GM12878 (cell line): ENCODE measurements around the gene HIPK4. TPM values are rescaled to one million over a fixed set of nuclear protein-coding genes. Genes with fewer than 3 reads are reported as not detected.

Experiments
- ATF3 ChIP-seq: IDR thresholded peaks from 2 replicates; pipeline ENCODE4 v1.6.1; 2011; ENCODE audit warnings: low read depth, mild to moderate bottlenecking, low read length, moderate library complexity, borderline replicate concordance; ENCODE audit errors: extremely low read depth
- BCL11A ChIP-seq: IDR thresholded peaks from 2 replicates; pipeline ENCODE4 v1.6.1; 2011; ENCODE audit warnings: low read depth, low read length
- BCL3 ChIP-seq: IDR thresholded peaks from 2 replicates; pipeline ENCODE4 v1.6.1; 2011; ENCODE audit warnings: borderline replicate concordance, low read depth, mild to moderate bottlenecking, moderate library complexity, low read length; ENCODE audit not compliant: insufficient read depth, poor library complexity, severe bottlenecking
- BMI1 ChIP-seq: fragments of 450-650 bp; IDR thresholded peaks from 2 replicates; pipeline ENCODE4 v1.6.1; 2016; ENCODE audit warnings: mild to moderate bottlenecking, moderate library complexity, borderline replicate concordance
- CBX3 ChIP-seq: fragments of 200-600 bp; sonication (generic); IDR thresholded peaks from 2 replicates; pipeline ENCODE4 v1.6.1; 2016; ENCODE audit warnings: low read depth, borderline replicate concordance
- ELK1 ChIP-seq: IDR thresholded peaks from 2 replicates; pipeline ENCODE4 v1.6.1; 2012; ENCODE audit warnings: low read depth, low read length, improper control_type of control experiment
- EP300 ChIP-seq, 2 experiments: fragments of 150-350 bp in 1 of 2; IDR thresholded peaks; 2 replicates each; pipeline ENCODE4 v1.6.1; 2011 to 2012; ENCODE audit warnings: low read depth in 2 of 2, low read length in 2 of 2, borderline replicate concordance in 1 of 2, improper control_type of control experiment in 1 of 2, inconsistent platforms in 1 of 2; ENCODE audit not compliant: control insufficient read depth in 1 of 2
- FOXM1 ChIP-seq: IDR thresholded peaks from 2 replicates; pipeline ENCODE4 v1.6.1; 2012; ENCODE audit warnings: low read depth, mild to moderate bottlenecking, inconsistent platforms, low read length, moderate library complexity
- GABPA ChIP-seq: IDR thresholded peaks from 2 replicates; pipeline ENCODE4 v1.6.1; 2014; ENCODE audit warnings: antibody characterized with exemption, low read depth, mild to moderate bottlenecking, inconsistent platforms
- MTA2 ChIP-seq: fragments of 450-650 bp; IDR thresholded peaks from 2 replicates; pipeline ENCODE4 v1.6.1; 2016; ENCODE audit warnings: low read depth, mild to moderate bottlenecking, moderate library complexity
- RUNX3 ChIP-seq: IDR thresholded peaks from 2 replicates; pipeline ENCODE4 v1.6.1; 2012; ENCODE audit warnings: low read length, inconsistent platforms
- USF1 ChIP-seq: IDR thresholded peaks from 2 replicates; pipeline ENCODE4 v1.6.1; 2011; ENCODE audit warnings: borderline replicate concordance, low read depth, mild to moderate bottlenecking, moderate library complexity, mixed read lengths, low read length; ENCODE audit not compliant: insufficient read depth; ENCODE audit errors: extremely low read length
- ZNF592 ChIP-seq: fragments of 450-650 bp; IDR thresholded peaks from 2 replicates; pipeline ENCODE4 v1.6.1; 2017; ENCODE audit warnings: mild to moderate bottlenecking, moderate library complexity
- polyA plus RNA-seq, 11 experiments: library from polyadenylated mRNA; depleted of rRNA in 4 of 11; unstranded in 6 of 11; stranded (reverse) in 5 of 11; fragments of >200 nt; fragmentation: Nextera tagmentation in 4 of 11; fragmentation: Illumina TruSeq in 1 of 11; extraction: Ambion mirVana in 4 of 11; extraction: Trizol in 1 of 11; gene quantifications; 1 replicate in 1 of 11; 2 replicates in 10 of 11; pipeline versions ENCODE4 v1.2.1 to v1.2.3, GENCODE V29; 2011 to 2016; ENCODE audit warnings: inconsistent platforms in 2 of 11, missing spikeins in 2 of 11, low read depth in 1 of 11
- total RNA-seq, 4 experiments: library from RNA; depleted of rRNA in 3 of 4; stranded (reverse); fragments of >200 nt in 3 of 4; fragmentation: Illumina TruSeq in 1 of 4; extraction: Trizol in 1 of 4; gene quantifications; 2 replicates each; pipeline versions ENCODE4 v1.2.1 to v1.2.3, GENCODE V29; 2013 to 2021
- TF ChIP-seq, protein P1 (sequence below): fragments of 450-650 bp; IDR thresholded peaks from 2 replicates; pipeline ENCODE4 v1.6.1; 2017; ENCODE audit warnings: antibody characterized with exemption, mild to moderate bottlenecking, moderate library complexity
- TF ChIP-seq, protein P2 (sequence below): IDR thresholded peaks from 2 replicates; pipeline ENCODE4 v1.6.1; 2012; ENCODE audit warnings: low read depth, low read length, improper control_type of control experiment

HIPK4 gene
- total and polyA plus RNA-seq, 10 of the 15 experiments (the other 5 are each of a cell fraction or from before 2014, with no cell fraction given): 0.07 to 0.13 (median 0.08) TPM; not detected in 7

DNA sequence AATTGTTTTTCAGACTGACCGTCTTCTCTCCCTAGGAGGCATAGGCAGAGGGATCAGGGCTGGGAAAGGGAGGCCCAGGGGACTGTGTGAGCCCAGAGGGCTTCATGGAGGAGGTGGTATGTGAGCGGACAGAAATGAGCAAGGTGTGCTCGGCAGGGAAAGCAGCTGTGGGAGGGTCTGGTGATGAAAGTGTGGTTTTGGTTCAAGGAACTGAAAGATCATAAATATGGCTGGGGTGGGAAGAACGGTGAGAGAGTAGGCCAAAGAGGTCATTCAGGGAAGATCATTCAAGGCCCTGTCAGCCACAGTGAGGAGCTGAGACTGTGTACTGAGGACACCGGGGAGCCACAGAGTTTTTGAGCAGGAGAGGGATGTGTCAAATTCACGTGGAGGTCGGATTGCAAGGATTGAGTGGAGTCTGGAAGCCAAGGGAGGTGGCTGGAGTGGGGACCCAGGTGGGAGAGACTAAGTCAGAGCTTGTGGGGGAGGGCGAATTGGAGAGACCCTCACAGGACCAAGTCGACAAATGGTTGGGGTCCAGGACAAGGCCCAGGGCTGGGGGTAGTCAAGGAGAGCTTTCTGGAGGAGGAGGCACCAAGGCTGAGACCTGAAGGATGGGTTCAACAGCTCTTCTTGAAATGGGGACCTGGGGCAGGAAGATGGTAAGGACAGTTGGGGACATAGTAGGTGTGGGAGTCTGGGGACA lies 33.9 kb downstream of the HIPK4 start (continued):
- TF ChIP-seq USF1: no peak
- peak; percentile 53 to 66; a peak in 2 of 4 replicates for TF ChIP-seq EP300 (IDR thresholded peaks at IDR 0.05; ENCODE audit: borderline replicate concordance in 1 of 2, control insufficient read depth in 1 of 2, low read depth in 2 of 2, low read length in 2 of 2)
- TF ChIP-seq GABPA: no peak
- TF ChIP-seq ELK1: no peak
- TF ChIP-seq ATF3: no peak
- TF ChIP-seq FOXM1: no peak
- peak; percentile 48 for TF ChIP-seq BCL3
- TF ChIP-seq CBX3: no peak
- TF ChIP-seq ZNF592: no peak
- TF ChIP-seq BCL11A: peak; percentile 65; the same call in 1 of the 2 replicates
- TF ChIP-seq, protein P1, sequence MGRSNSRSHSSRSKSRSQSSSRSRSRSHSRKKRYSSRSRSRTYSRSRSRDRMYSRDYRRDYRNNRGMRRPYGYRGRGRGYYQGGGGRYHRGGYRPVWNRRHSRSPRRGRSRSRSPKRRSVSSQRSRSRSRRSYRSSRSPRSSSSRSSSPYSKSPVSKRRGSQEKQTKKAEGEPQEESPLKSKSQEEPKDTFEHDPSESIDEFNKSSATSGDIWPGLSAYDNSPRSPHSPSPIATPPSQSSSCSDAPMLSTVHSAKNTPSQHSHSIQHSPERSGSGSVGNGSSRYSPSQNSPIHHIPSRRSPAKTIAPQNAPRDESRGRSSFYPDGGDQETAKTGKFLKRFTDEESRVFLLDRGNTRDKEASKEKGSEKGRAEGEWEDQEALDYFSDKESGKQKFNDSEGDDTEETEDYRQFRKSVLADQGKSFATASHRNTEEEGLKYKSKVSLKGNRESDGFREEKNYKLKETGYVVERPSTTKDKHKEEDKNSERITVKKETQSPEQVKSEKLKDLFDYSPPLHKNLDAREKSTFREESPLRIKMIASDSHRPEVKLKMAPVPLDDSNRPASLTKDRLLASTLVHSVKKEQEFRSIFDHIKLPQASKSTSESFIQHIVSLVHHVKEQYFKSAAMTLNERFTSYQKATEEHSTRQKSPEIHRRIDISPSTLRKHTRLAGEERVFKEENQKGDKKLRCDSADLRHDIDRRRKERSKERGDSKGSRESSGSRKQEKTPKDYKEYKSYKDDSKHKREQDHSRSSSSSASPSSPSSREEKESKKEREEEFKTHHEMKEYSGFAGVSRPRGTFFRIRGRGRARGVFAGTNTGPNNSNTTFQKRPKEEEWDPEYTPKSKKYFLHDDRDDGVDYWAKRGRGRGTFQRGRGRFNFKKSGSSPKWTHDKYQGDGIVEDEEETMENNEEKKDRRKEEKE: no peak
- TF ChIP-seq, protein P2, sequence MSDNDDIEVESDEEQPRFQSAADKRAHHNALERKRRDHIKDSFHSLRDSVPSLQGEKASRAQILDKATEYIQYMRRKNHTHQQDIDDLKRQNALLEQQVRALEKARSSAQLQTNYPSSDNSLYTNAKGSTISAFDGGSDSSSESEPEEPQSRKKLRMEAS: no peak
- no peak for TF ChIP-seq BMI1
- TF ChIP-seq RUNX3: peak; percentile 97
- peak; percentile 51 for TF ChIP-seq MTA2
